Suprapubic skin (tissue), 4 donors: ENCODE measurements around the gene RALGPS1. TPM values are rescaled to one million over a fixed set of nuclear protein-coding genes. Genes with fewer than 3 reads are reported as not detected.

Experiments used
- DNase-seq, 2 donors: peaks; one replicate each; pipeline ENCODE4 v3.0.0-alpha.2; 2019; ENCODE audit warnings: low spot score in 2 of 2
- H3K27ac ChIP-seq: fragments of 200-600 bp; sonication (generic); one replicate; pipeline ENCODE4 v1.5.1; 2019
- H3K27me3 ChIP-seq: fragments of 200-600 bp; sonication (generic); one replicate; pipeline ENCODE4 v1.5.1; 2019
- H3K36me3 ChIP-seq: fragments of 200-600 bp; sonication (generic); one replicate; pipeline ENCODE4 v1.5.1; 2019
- H3K4me1 ChIP-seq: fragments of 200-600 bp; sonication (generic); one replicate; pipeline ENCODE4 v1.5.1; 2019
- H3K4me3 ChIP-seq: fragments of 200-600 bp; sonication (generic); one replicate; pipeline ENCODE4 v1.5.1; 2019; ENCODE audit warnings: mild to moderate bottlenecking
- H3K9me3 ChIP-seq: fragments of 200-600 bp; sonication (generic); one replicate; pipeline ENCODE4 v1.5.1; 2019
- EP300 ChIP-seq: sonication (generic); formaldehyde crosslinking; IDR thresholded peaks from one replicate; pipeline ENCODE4 v1.6.1; 2017; ENCODE audit warnings: antibody characterized with exemption
- POLR2A ChIP-seq, 2 donors: fragments of 450-650 bp; IDR thresholded peaks; one replicate each; pipeline ENCODE4 v1.6.1; 2017; ENCODE audit warnings: antibody characterized with exemption in 2 of 2, mild to moderate bottlenecking in 2 of 2, moderate library complexity in 2 of 2
- POLR2AphosphoS5 ChIP-seq, 3 donors: sonication (generic); formaldehyde crosslinking; IDR thresholded peaks; one replicate each; pipeline ENCODE4 v1.6.1; 2017; ENCODE audit warnings: antibody characterized with exemption in 3 of 3
- WGBS: methylation state at CpG from one replicate; pipeline ENCODE4 v1.1.5; 2018; 5-methylcytosine and 5-hydroxymethylcytosine counted together
- total RNA-seq, 4 donors: library from RNA; depleted of rRNA; stranded (reverse); fragments of >200 nt; gene quantifications; one replicate each; pipeline ENCODE4 v1.1.0, GENCODE V29; 2016
- TF ChIP-seq, protein P1 (sequence below), 2 donors: fragments of 200-600 bp in 1 of 2; fragments of 450-650 bp in 1 of 2; sonication (generic) in 1 of 2; IDR thresholded peaks; one replicate each; pipeline ENCODE4 v1.5.1; 2016 to 2019; ENCODE audit warnings: antibody characterized with exemption in 2 of 2, mild to moderate bottlenecking in 1 of 2, moderate library complexity in 1 of 2

Gene RALGPS1
- total RNA-seq, 4 donors from 2014 or later: 14.8 to 86.7 (median 21.4) TPM

- no peaks in the 10 kb centered on the region for H3K27me3 ChIP-seq
- H3K4me1 ChIP-seq: peaks cover 61% of the 10 kb centered on the region
- no peak overlapping the region for H3K4me3 ChIP-seq
- 57% methylated on average over 11 of the region's 13 CpGs for WGBS
- peak in 1 of 2 donors; percentile 86 for DNase-seq
- H3K9me3 ChIP-seq: no peaks in the 10 kb centered on the region
- no peaks in the 10 kb centered on the region for H3K36me3 ChIP-seq
- TF ChIP-seq, protein P1, sequence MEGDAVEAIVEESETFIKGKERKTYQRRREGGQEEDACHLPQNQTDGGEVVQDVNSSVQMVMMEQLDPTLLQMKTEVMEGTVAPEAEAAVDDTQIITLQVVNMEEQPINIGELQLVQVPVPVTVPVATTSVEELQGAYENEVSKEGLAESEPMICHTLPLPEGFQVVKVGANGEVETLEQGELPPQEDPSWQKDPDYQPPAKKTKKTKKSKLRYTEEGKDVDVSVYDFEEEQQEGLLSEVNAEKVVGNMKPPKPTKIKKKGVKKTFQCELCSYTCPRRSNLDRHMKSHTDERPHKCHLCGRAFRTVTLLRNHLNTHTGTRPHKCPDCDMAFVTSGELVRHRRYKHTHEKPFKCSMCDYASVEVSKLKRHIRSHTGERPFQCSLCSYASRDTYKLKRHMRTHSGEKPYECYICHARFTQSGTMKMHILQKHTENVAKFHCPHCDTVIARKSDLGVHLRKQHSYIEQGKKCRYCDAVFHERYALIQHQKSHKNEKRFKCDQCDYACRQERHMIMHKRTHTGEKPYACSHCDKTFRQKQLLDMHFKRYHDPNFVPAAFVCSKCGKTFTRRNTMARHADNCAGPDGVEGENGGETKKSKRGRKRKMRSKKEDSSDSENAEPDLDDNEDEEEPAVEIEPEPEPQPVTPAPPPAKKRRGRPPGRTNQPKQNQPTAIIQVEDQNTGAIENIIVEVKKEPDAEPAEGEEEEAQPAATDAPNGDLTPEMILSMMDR (IDR thresholded peaks at IDR 0.05): no peak
- TF ChIP-seq POLR2AphosphoS5 (IDR thresholded peaks at IDR 0.05): no peak
- no peak for TF ChIP-seq EP300
- no peak for TF ChIP-seq POLR2A (IDR thresholded peaks at IDR 0.05)
- peak overlapping the region; percentile 81 for H3K27ac ChIP-seq
These were observed 219.2 kb downstream of the RALGPS1 start for GRCh38 chr9:127133739-127134167.

GRCh38 chr9:127135056-127135745 is 220.6 kb downstream of the RALGPS1 start:
- Histone ChIP-seq H3K4me3 (no peak overlapping the region), H3K27me3 (no peaks in the 10 kb centered on the region), H3K36me3 (no peaks in the 10 kb centered on the region), H3K9me3 (no peaks in the 10 kb centered on the region), H3K27ac (no peak overlapping the region), H3K4me1 (peaks cover 46% of the 10 kb centered on the region)
- peak in 1 of 2 donors; percentile 69 for DNase-seq
- TF ChIP-seq EP300: no peak
- 83% methylated on average over 1 of the region's 4 CpGs for WGBS

GRCh38 chr9:127136081-127136879 is 221.7 kb downstream of the RALGPS1 start:
- TF ChIP-seq, protein P1 (IDR thresholded peaks at IDR 0.05): no peak
- TF ChIP-seq POLR2AphosphoS5 (IDR thresholded peaks at IDR 0.05): no peak
- TF ChIP-seq POLR2A (IDR thresholded peaks at IDR 0.05): no peak
- no peak for TF ChIP-seq EP300
- Histone ChIP-seq H3K4me1 (peaks cover 36% of the 10 kb centered on the region), H3K4me3 (no peak overlapping the region), H3K9me3 (no peaks in the 10 kb centered on the region), H3K27ac (no peak overlapping the region), H3K36me3 (no peaks in the 10 kb centered on the region), H3K27me3 (no peaks in the 10 kb centered on the region)
- WGBS: 87% methylated on average over 6 of the region's 8 CpGs
- no peak for DNase-seq

DNA sequence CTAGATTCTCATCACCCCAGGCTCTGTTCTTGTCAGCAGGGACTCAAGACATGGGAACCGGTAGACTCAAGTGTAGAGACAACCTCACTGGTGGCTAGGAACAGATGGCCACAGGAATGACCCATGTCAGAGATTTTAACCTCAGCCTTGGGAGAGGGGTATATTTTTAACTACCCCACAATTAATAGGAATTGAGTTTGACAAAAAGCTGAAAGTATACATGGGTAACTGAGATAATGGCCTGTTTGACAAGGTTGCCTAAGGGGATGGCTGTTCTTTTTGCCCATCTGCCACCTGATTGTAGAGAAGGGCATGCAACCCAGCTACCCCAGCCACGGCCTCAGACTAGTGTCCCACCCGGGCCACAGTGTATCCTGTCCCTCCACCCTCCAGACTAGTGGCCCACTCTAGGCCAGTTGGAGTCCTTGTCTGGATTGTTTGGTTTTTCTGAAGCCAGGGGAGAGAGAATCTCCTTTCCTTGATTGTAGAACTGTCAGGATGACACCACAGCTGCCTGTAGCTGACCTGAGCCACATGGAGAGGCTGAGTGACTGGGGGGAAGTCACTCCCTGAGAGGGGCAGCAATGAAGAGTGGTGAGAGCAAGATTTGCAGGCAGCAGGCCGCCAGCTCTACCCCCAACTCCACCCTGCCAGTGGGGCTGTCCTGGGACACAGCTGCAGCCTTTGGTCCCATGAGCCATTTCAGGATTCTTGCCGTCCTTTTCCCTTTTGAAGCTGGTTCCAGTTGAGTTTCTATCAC is 222.5 kb downstream of the RALGPS1 start:
- DNase-seq: no peak
- TF ChIP-seq POLR2A (IDR thresholded peaks at IDR 0.05) (no peak), EP300 (no peak), POLR2AphosphoS5 (IDR thresholded peaks at IDR 0.05) (no peak)
- TF ChIP-seq, protein P1 (IDR thresholded peaks at IDR 0.05): no peak

GRCh38 chr9:127137640-127138360 is 223.2 kb downstream of the RALGPS1 start:
- DNase-seq: no peak
- Histone ChIP-seq H3K27ac (no peak overlapping the region), H3K4me1 (peaks cover 23% of the 10 kb centered on the region), H3K36me3 (no peaks in the 10 kb centered on the region), H3K27me3 (no peaks in the 10 kb centered on the region), H3K9me3 (no peaks in the 10 kb centered on the region), H3K4me3 (no peak overlapping the region)
- WGBS: 84% methylated on average over 9 of the region's 11 CpGs
- TF ChIP-seq POLR2AphosphoS5 (IDR thresholded peaks at IDR 0.05) (no peak), EP300 (no peak), POLR2A (IDR thresholded peaks at IDR 0.05) (no peak)
- TF ChIP-seq, protein P1 (IDR thresholded peaks at IDR 0.05): no peak

More for the DNA sequence above, 222.5 kb downstream of the RALGPS1 start:
- Histone ChIP-seq H3K36me3 (no peaks in the 10 kb centered on the region), H3K27me3 (no peaks in the 10 kb centered on the region), H3K4me3 (no peak overlapping the region), H3K9me3 (no peaks in the 10 kb centered on the region), H3K27ac (no peak overlapping the region), H3K4me1 (peaks cover 28% of the 10 kb centered on the region)
- 94% methylated on average over 4 of the region's 5 CpGs for WGBS
